Measurements from ENCODE around the gene SNX30.

- TF ChIP-seq CTCF (conservative IDR thresholded peaks at IDR 0.05) = no peak
- no peak for TF ChIP-seq ZFX (IDR thresholded peaks at IDR 0.05)
Measured at GRCh38 chr9:112786829-112787520, 36.4 kb downstream of the SNX30 start.

All from C4-2B (cell line).